HG02759 (cell line): ENCODE data around the gene PPFIA3.
A peak's percentile ranks its signal among the peaks of the same experiment; 100 is the strongest.
"Not testable (repeated sequence)": the region's sequence is repeated elsewhere in the genome, so short reads cannot be mapped to it uniquely, and the experiment has no call there.

ENCODE experiments used
- ATAC-seq: cut with Tn5 transposase; IDR thresholded peaks from one replicate; pipeline ENCODE4 v1.9.1; 2021; ENCODE audit warnings: mild to moderate bottlenecking, moderate library complexity; ENCODE audit not compliant: unreplicated experiment

Gene PPFIA3

GRCh38 chr19:49121841-49122240 lies 2.5 kb downstream of the PPFIA3 start:
- ATAC-seq, result not testable (repeated sequence)

DNA sequence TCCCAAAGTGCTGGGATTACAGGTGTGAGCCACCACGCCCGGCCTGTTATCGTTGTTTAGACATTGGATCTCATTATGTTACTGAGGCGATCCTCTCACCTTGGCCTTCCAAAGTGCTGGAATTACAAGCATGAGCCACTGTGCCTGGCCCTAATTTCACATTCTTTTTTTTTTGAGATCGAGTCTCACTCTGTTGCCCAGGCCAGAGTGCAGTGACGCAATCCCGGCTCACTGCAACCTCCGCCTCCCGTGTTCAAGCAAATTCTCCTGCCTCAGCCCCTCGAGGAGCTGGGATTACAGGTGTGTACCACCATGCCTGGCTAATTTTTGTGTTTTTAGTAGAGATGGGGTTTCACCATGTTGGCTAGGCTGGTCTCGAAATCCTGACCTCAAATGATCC lies 3.9 kb downstream of the PPFIA3 start:
- ATAC-seq, result not testable (repeated sequence)

DNA sequence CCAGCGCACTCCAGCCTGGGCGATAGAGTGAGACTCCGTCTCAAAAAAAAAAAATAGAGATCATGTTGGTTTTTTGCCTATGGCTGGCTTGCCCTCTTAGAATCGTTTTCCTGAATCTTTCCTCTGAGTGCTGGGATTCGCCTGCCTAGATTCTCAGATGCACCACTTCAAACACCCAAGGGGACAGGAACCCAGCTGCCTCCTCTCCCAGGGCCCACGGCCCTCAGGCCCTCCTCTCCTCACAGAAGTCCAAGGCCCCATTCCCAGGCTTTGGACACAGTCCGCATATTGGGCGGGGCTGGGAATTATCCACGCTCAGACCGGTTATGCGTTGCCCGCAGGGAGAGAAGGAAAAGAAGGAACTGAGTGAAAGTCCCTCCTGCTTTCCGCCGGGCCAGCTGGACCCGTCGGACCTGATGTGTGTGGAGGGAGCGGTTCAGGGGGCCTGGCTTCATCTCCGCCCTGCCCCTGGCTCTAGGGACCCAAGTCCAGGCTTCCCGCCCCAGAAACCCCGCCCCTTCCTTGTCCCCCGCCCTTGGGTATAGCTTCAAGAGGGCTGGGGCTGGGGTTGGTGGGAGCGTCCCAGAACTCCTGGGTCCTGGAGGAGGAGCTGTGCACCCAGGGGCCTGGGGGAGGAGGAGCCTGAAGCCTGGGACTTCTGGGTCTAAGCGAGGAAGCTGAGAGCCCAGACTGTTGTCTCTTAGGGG lies 5.8 kb downstream of the PPFIA3 start:
- ATAC-seq, result no peak

DNA sequence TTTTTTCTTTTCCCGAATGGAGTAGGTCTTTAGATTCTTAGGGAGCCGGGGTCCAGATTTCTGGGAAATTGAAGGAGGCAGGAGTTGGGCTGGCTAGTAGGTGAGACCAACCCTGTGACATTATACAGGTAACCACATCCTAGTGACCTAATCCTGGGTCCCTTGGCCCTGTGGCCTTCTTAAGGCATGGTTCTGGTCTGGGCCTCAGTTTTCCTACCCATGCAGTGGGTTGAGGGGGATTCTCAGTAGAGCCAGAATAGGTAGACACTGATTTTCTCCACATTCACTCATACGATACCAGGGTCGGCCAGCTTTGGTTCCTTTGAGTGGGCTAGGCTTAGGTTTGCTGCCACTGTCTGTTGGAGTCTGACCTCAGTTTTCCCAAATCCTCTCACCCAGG lies 7.2 kb downstream of the PPFIA3 start:
- ATAC-seq, result no peak

DNA sequence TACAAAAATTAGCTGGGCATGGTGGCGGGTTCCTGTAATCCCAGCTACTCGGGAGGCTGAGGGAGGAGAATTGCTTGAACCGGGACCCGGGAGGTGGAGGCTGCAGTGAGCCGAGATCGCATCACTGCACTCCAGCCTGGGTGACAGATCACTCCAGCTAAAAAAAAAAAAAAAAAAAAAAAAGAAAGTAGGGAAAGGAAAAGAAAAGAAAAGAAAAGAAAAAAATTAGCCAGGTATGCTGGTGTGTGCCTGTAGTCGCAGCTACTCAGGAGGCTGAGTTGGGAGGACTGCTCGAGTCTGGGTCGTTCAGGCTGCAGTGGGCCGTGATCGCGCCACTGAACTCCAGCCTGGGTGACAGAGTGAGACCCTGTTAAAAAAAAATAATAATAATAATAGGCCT lies 7.9 kb downstream of the PPFIA3 start:
- not testable (repeated sequence) for ATAC-seq

- peak; percentile 91 for ATAC-seq
Observed at GRCh38 chr19:49127674-49128544, 8.6 kb downstream of the PPFIA3 start.

DNA sequence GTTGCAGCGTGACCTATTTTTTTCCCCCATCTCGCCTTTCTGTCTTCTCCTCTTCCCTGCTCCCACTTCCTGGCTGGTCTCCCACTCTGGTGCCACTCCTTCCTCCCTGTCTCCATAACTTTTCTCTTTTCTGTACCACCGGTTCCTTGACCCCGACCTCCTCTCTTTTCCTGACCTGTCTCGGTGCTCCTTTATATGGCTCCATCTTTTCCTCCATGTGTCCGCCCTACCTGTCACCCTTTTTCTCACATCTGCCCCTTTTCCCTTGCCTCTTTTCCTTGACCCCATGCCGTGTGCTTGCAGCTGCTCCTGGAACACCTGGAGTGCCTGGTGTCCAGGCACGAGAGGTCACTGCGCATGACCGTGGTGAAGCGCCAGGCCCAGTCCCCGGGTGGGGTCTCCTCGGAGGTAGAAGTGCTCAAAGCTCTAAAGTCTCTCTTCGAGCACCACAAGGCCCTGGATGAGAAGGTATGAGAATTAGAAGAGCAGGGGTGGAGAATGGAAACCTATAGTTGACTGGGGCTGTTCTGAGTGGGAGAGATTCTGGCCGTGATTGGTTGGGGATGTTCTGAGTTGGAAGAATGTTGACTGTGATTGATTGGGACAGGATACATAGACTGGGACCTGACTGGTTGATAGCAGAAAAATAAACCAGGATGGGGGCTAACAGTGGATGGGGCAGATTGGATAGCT lies 9.3 kb downstream of the PPFIA3 start:
- ATAC-seq, result no peak

GRCh38 chr19:49129238-49129583 lies 9.9 kb downstream of the PPFIA3 start:
- no peak for ATAC-seq

GRCh38 chr19:49130325-49130724 lies 11.0 kb downstream of the PPFIA3 start:
- ATAC-seq, result no peak

DNA sequence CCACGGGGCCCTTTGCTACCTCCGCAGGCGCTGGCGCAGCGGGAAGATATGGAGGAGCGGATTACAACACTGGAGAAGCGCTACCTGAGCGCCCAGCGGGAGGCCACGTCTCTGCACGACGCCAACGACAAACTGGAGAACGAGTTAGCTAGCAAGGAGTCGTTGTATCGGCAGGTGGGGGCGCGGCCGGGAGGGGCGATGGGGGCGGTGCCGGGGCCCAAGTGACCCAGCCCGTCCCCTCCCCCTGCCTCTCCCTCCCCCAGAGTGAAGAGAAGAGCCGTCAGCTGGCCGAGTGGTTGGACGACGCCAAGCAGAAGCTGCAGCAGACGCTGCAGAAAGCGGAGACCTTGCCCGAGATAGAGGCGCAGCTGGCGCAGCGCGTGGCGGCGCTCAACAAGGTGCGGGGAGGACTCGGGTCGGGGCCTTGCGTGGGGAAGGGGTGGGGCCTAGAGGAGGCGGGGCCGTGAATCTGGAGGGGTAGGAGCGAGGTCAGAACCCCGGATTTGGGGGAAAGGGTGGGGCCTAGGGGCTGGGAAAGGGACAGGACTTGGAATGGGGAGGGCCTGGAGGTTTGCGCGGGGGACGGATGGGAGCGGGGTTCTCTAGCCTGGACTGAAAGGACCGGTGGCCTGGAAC lies 13.7 kb downstream of the PPFIA3 start:
- no peak for ATAC-seq

DNA sequence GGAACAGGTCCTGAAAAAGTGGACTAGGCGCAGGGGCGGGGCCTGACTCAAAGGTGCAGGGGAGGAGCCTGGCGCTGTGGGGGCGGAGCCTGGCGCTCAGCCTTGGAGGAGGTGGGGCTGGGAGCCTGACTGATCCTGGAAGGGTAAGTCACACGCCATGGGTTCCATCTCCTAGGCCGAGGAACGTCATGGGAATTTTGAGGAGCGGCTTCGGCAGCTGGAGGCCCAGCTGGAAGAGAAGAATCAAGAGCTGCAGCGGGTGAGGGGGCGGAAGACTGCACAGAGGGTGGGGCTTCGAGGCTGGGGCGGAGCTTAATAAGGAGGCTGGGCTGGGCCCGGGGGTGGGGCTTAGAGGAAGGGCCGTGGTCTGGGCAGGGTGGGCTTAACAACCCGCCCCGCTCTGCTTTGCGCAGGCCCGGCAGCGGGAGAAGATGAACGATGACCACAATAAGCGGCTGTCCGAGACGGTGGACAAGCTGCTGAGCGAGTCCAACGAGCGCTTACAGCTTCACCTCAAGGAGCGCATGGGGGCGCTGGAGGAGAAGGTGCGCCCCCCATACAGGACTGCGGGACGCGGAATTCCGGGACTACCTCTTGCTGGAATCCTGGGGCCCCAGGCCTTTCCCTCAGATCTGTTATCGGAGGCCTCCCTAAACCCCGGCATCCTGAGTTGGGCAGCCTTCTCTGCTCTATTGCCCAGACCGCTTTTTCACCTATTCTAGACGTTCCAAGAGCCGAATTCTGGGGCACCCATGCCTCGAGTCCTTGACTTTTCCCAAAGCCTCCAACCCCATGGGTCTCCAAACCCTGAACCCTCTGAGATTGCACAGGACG lies 14.5 kb downstream of the PPFIA3 start:
- ATAC-seq, result no peak

DNA sequence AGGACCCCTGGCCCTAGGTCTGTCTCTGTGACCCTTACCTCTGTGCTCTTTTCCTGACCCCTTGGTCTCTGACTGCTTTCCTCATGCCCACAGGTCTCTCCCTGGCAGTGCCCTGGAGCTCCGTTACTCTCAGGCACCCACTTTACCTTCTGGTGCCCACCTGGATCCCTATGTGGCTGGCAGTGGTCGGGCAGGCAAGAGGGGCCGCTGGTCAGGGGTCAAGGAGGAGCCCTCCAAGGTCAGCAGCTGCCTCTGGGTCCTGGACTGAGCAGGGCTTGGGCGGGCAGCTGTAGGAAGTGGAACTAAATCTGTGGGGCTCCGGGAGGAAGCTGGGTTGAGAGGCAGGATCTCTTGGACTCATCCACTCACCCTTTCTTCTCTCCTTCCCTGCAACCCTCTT lies 16.3 kb downstream of the PPFIA3 start:
- ATAC-seq, result no peak

DNA sequence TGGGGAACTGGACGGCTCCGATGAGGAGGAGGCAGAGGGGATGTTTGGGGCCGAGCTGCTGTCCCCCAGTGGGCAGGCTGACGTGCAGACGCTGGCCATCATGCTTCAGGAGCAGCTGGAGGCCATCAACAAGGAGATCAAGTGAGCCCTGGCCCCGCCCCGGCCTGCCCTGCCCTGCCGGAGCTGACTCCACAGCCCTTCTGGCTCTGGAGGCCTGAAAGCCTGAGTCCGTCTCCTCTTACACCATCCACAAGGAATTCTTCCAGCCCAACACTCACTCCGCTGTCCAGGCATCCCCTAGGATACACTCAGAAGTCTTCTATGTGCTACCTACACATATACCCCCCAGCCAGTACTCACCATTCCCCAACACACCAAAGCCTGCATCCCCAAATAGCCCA lies 17.4 kb downstream of the PPFIA3 start:
- no peak for ATAC-seq

DNA sequence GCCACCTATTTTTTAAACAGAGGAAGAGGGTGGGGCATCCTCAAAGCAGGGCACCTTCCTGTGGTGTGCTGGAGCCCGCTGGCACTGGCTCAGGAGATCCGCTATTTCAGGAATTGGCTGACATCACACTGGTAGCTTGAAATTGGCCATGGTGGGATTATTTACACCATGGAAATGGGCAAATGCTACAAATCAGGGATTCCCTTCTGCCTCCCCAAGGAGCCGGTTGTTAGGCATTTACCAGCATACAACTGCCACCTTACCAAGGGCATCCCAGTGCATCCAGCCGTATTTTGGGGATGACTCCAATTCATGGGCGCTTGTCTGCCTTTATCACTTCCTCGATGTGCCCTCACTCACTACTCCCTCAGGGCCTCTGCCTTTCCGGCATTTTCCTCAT lies 21.6 kb downstream of the PPFIA3 start:
- ATAC-seq, result no peak

DNA sequence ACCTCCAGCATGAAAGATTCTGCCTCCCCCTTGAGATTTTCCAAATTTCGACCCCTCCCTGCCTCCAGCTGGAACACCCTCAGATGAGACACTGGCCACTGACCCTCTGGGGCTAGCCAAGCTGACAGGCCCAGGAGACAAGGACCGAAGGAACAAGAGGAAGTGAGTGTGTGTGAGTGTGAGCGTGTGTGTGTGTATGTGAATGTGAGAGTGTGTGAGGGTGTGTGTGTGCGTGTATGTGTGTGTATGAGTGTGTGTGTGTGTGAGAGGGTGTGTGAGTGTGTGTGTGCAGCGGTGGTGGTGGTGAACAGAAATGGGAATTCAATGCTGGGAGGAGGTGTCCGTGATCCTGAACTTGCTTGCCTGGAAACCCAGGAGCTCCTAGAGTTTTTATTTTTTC lies 22.0 kb downstream of the PPFIA3 start:
- no peak for ATAC-seq

GRCh38 chr19:49142866-49143335 lies 23.6 kb downstream of the PPFIA3 start:
- ATAC-seq, result peak; percentile 83

DNA sequence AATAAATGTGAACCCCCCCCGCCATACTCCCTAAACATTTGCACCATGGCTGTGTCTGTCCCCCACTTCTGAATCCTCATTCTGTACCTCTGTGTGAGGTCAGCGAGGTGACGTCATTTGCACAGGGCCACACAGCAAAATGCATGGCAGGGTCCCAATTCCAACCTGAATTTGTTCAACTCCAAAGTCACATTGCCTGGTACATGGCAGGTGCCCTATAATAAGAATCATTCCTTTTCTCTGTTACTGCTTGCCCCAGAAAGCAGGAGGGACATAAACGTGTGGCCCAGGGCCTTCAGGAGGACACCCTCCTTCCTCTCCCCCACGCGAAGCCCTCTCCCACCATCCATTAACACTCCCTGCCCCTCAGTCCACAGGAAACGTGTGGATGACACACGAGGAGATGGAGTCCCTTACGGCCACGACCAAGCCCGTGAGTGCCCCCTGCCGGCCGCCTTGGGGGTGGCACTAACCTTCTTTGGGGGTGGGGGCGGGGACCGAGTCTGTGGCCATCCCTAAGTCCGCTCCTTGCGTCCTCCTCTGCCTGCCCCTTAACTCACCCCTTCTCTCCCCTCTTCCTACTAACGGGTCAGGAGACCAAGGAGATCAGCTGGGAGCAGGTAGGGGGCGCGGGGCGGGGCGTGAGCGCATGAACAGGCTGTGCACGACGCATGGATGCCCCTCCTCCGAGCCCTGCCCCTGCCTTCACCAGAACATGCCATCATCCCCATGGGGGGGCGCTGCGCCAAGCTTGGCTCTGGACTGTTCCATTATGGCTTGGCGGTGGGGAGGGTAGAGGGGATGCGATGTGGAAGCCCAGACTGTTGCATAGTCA lies 26.4 kb downstream of the PPFIA3 start:
- ATAC-seq, result no peak

- not testable (repeated sequence) for ATAC-seq
Observed at GRCh38 chr19:49146408-49146770, 27.0 kb downstream of the PPFIA3 start.

- no peak for ATAC-seq
Observed at GRCh38 chr19:49148044-49148682, 28.8 kb downstream of the PPFIA3 start.
